Panc1 (cell line): ENCODE data around the gene TSHR. TPM values are rescaled to one million over a fixed set of nuclear protein-coding genes. Genes with fewer than 3 reads are reported as not detected.

ENCODE experiments used
- ATAC-seq: fragments of 200-7000 bp; cut with Tn5 transposase; 2 replicates; pipeline ENCODE4 v1.9.1; 2020; ENCODE audit warnings: mild to moderate bottlenecking, moderate library complexity
- BruUV-seq: library from RNA; stranded (reverse); fragments of 400-500 nt; replicated peaks from 2 replicates; lab custom pipeline; 2021; lab: Mats Ljungman, UMichigan
- CTCF ChIA-PET: fragments of 300-600 bp; sonication (Branson Sonifier 250); formaldehyde crosslinking; loops from one replicate; lab custom pipeline; 2022; ENCODE audit warnings: antibody characterized with exemption; lab: Charles Lee
- POLR2A ChIA-PET: fragments of 300-600 bp; sonication (Branson Sonifier 250); formaldehyde crosslinking; loops from one replicate; lab custom pipeline; 2022; ENCODE audit warnings: antibody characterized with exemption; lab: Charles Lee
- DNase-seq: peaks from one replicate; pipeline ENCODE4 v3.0.0-alpha.2; 2010; ENCODE audit warnings: low read depth, low spot score
- H3K27ac ChIP-seq: 2 replicates; pipeline ENCODE4 v1.5.1; 2011; ENCODE audit warnings: mild to moderate bottlenecking, low read length, inconsistent platforms
- H3K27me3 ChIP-seq: fragments of 200-500 bp; sonication (Bioruptor generic); 2 replicates; pipeline ENCODE4 v1.6.0; 2014; ENCODE audit warnings: low read length, inconsistent platforms; ENCODE audit not compliant: control insufficient read depth, insufficient read depth
- H3K36me3 ChIP-seq: fragments of 200-500 bp; sonication (Bioruptor generic); 2 replicates; pipeline ENCODE4 v1.5.1; 2014; ENCODE audit warnings: inconsistent platforms, mild to moderate bottlenecking, low read length, moderate library complexity; ENCODE audit not compliant: control insufficient read depth, insufficient read depth
- H3K4me1 ChIP-seq: 2 replicates; pipeline ENCODE4 v1.5.1; 2011; ENCODE audit warnings: inconsistent platforms, mild to moderate bottlenecking, low read length, moderate library complexity; ENCODE audit not compliant: control insufficient read depth, insufficient read depth
- H3K4me3 ChIP-seq, 2 experiments: 2 replicates each; pipeline ENCODE4 v1.5.1; 2011 to 2012; ENCODE audit warnings: low read depth in 2 of 2, low read length in 2 of 2, mild to moderate bottlenecking in 2 of 2, inconsistent platforms in 1 of 2, moderate library complexity in 1 of 2
- H3K9me3 ChIP-seq: fragments of 200-500 bp; sonication (Bioruptor generic); 2 replicates; pipeline ENCODE4 v1.5.1; 2014; ENCODE audit warnings: low read depth, mild to moderate bottlenecking, inconsistent platforms, low read length, moderate library complexity; ENCODE audit not compliant: control insufficient read depth, insufficient read depth
- CTCF ChIP-seq: fragments of 450-650 bp; IDR thresholded peaks from 2 replicates; pipeline ENCODE4 v1.5.1; 2017; ENCODE audit warnings: mild to moderate bottlenecking
- POLR2AphosphoS5 ChIP-seq: IDR thresholded peaks from 2 replicates; pipeline ENCODE4 v1.6.1; 2012; ENCODE audit warnings: mild to moderate bottlenecking, low read depth, low read length, moderate library complexity
- REST ChIP-seq, 2 experiments: IDR thresholded peaks; 2 replicates each; pipeline ENCODE4 v1.6.1; 2011 to 2012; ENCODE audit warnings: low read depth in 2 of 2, control low read depth in 1 of 2, low read length in 1 of 2, mild to moderate bottlenecking in 1 of 2, moderate library complexity in 1 of 2; ENCODE audit not compliant: insufficient read depth in 1 of 2
- SIN3A ChIP-seq: IDR thresholded peaks from 2 replicates; pipeline ENCODE4 v1.6.1; 2012; ENCODE audit warnings: low read depth, mild to moderate bottlenecking, low read length, moderate library complexity, borderline replicate concordance; ENCODE audit not compliant: insufficient read depth
- TCF7L2 ChIP-seq: IDR thresholded peaks from 2 replicates; pipeline ENCODE4 v1.6.1; 2011; ENCODE audit warnings: mild to moderate bottlenecking, low read depth, low read length, inconsistent platforms
- in situ Hi-C: cut with HindIII; loops from 2 replicates; pipeline ENCODE4 v1.10.0; 2016; ENCODE audit warnings: low sequenced_read_pairs, low pct_unique_long_range_greater_than_20kb
- intact Hi-C: fragments of 100-400 bp; cut with micrococcal nuclease; formaldehyde crosslinking; loops from one replicate; pipeline ENCODE4 v1.10.0; 2022; ENCODE audit not compliant: unreplicated experiment
- total RNA-seq: library from RNA; stranded (reverse); gene quantifications from one replicate; pipeline ENCODE4 v1.2.1, GENCODE V29; 2021; ENCODE audit not compliant: unreplicated experiment

The TSHR gene
- total RNA-seq, 1 experiment from 2014 or later = not detected

DNA sequence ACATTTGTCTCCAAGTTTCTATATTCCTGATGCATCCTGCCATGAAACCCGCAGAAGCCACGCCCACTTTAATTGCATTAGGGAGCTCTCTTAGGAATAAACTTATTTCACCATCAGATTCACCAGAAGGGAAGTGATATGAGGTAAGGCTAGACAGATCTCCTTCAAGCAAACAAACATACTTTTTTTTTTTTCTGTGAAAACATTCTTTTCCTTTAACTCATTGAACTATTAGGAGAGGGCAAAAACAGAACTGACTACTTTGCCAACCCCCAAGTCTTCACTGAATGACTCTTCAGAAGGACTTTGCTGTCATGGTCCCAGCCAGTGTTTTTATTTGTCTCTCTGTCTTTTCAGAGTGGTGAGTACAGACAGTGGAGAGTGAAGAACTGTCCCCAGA is 216.9 kb downstream of the TSHR start:
- no TSS peak for BruUV-seq
- ATAC-seq = no peak
- CTCF ChIA-PET = no interaction called here
- in situ Hi-C loops (no loop called here), intact Hi-C loops (loop anchor here (10.0 kb wide), 1 partner anchor 218 kb away; the partner anchor contains the start of gene TSHR)
- TF ChIP-seq POLR2AphosphoS5 = no peak
- no peak for TF ChIP-seq REST (IDR thresholded peaks at IDR 0.05; ENCODE audit: insufficient read depth in 1 of 2, low read depth in 2 of 2, low read length in 1 of 2)
- no peak for TF ChIP-seq TCF7L2
- TF ChIP-seq SIN3A = no peak
- TF ChIP-seq CTCF = no peak
- no peak overlapping the region for H3K27ac ChIP-seq
- no peaks in the 10 kb centered on the region; the same call in 1 of the 2 replicates for H3K4me1 ChIP-seq
- H3K4me3 ChIP-seq = no peak overlapping the region
- H3K36me3 ChIP-seq = no peaks in the 10 kb centered on the region
- no peak for DNase-seq
- H3K27me3 ChIP-seq = no peaks in the 10 kb centered on the region
- POLR2A ChIA-PET = no interaction called here
- no peaks in the 10 kb centered on the region for H3K9me3 ChIP-seq

- intact Hi-C loops (loop anchor here (10.0 kb wide), 1 partner anchor 218 kb away; the partner anchor contains the start of gene TSHR), in situ Hi-C loops (no loop called here)
- Histone ChIP-seq H3K27me3 (no peaks in the 10 kb centered on the region), H3K4me1 (no peaks in the 10 kb centered on the region; the same call in 1 of the 2 replicates), H3K27ac (no peak overlapping the region), H3K4me3 (no peak overlapping the region), H3K36me3 (no peaks in the 10 kb centered on the region), H3K9me3 (no peaks in the 10 kb centered on the region)
- ChIA-PET CTCF (no interaction called here), POLR2A (no interaction called here)
- ATAC-seq (no peak), DNase-seq (no peak)
- no TSS peak for BruUV-seq
- no peak for TF ChIP-seq REST (IDR thresholded peaks at IDR 0.05; ENCODE audit: insufficient read depth in 1 of 2, low read depth in 2 of 2, low read length in 1 of 2)
- no peak for TF ChIP-seq TCF7L2
- TF ChIP-seq CTCF = no peak
- TF ChIP-seq POLR2AphosphoS5 = no peak
- no peak for TF ChIP-seq SIN3A
These were observed 217.5 kb downstream of the TSHR start for GRCh38 chr14:81172881-81173280.
